Measurements from ENCODE around the gene ERP29.

GRCh38 chr12:112005419-112006395 is 7.5 kb upstream of the ERP29 start:
- TF ChIP-seq EZH2phosphoT487 (IDR thresholded peaks at IDR 0.05; ENCODE audit: borderline replicate concordance, low read length) (no peak), EZH2 (IDR thresholded peaks at IDR 0.05; ENCODE audit: low read length, unreplicated experiment) (no peak), CTCF (conservative IDR thresholded peaks at IDR 0.05; ENCODE audit: low read depth, low read length) (no peak)

All from PC-3 (cell line).